GM12872 (cell line): ENCODE results near the gene KLHDC4.

Experiments used
- TF ChIP-seq, protein P1 (sequence below): IDR thresholded peaks from 3 replicates; pipeline ENCODE4 v1.5.1; 2011; ENCODE audit warnings: low read depth, mild to moderate bottlenecking, low read length, moderate library complexity; ENCODE audit not compliant: insufficient read depth

The KLHDC4 gene

DNA sequence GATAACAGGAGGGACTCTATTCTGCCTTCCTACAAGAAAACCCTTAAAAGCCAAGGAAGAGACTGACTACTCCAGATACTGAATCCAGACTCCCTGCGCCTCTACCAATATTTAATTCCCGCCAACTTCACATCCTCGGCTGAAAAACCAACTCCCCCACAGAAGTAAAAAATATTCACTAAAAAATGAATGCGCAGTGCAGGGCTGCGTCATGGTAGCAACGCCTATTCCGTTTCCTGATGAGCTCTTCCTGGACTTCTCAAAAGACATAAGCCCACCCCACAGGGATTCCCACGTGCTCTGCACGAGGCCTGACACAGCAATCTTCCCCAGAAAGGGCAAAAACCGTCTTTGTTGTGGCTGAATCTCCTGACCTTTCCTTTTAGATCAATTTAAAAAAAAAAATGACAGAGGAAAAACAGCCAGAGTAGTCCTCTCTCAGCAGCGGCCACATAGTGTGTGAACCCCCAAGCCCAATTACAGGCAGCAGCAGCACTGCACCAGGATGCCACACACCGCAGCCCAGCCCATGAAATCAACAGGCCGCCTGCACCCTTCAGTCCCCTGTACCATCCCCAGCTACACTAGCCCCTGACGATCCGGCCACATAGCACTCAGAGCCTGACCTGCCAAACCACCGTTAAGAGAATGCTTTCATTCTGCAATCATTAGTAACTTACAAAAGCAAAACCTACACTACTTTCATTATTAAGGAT lies 23.9 kb downstream of the KLHDC4 start:
- TF ChIP-seq, protein P1, sequence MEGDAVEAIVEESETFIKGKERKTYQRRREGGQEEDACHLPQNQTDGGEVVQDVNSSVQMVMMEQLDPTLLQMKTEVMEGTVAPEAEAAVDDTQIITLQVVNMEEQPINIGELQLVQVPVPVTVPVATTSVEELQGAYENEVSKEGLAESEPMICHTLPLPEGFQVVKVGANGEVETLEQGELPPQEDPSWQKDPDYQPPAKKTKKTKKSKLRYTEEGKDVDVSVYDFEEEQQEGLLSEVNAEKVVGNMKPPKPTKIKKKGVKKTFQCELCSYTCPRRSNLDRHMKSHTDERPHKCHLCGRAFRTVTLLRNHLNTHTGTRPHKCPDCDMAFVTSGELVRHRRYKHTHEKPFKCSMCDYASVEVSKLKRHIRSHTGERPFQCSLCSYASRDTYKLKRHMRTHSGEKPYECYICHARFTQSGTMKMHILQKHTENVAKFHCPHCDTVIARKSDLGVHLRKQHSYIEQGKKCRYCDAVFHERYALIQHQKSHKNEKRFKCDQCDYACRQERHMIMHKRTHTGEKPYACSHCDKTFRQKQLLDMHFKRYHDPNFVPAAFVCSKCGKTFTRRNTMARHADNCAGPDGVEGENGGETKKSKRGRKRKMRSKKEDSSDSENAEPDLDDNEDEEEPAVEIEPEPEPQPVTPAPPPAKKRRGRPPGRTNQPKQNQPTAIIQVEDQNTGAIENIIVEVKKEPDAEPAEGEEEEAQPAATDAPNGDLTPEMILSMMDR, result no peak

- TF ChIP-seq, protein P1, result no peak
These were observed 24.8 kb downstream of the KLHDC4 start for GRCh38 chr16:87740909-87741424.

GRCh38 chr16:87740441-87740840 lies 25.3 kb downstream of the KLHDC4 start:
- TF ChIP-seq, protein P1, result no peak

DNA sequence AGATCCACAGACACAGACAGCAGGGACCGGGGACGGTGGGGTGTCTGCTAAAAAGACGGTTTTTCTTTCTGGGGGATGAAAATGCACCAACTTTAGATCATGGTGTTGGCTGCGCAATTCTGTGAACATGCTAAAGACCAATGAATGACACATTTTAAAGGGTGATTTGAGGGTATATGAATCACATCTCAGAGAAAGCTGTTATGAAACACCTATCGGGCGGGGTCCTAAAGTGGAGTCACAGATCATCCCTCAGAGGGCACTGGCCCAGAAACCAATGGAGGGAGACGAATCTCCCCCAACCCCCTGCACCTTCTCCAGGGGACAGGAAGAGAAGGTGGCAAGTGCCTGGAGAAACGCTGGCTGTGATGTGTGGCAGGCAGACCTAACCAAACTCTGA lies 26.0 kb downstream of the KLHDC4 start:
- TF ChIP-seq, protein P1, result no peak

DNA sequence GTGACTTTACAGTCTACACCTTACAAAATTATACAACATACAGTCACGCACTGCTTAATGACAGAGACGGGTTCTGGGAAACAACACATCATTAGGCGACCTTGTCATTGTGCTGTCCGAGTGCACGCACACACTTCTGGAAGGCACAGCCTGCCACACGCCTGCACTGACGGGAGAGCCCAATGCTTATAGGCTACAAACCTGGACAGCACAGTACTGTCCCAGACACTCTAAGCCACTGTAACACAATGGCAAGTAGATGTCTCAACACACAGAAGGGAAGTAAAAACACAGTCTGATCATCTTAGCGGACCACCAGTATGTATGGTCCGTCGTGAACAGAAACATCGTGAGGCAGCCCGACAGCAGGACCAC lies 29.8 kb downstream of the KLHDC4 start:
- TF ChIP-seq, protein P1, result no peak

DNA sequence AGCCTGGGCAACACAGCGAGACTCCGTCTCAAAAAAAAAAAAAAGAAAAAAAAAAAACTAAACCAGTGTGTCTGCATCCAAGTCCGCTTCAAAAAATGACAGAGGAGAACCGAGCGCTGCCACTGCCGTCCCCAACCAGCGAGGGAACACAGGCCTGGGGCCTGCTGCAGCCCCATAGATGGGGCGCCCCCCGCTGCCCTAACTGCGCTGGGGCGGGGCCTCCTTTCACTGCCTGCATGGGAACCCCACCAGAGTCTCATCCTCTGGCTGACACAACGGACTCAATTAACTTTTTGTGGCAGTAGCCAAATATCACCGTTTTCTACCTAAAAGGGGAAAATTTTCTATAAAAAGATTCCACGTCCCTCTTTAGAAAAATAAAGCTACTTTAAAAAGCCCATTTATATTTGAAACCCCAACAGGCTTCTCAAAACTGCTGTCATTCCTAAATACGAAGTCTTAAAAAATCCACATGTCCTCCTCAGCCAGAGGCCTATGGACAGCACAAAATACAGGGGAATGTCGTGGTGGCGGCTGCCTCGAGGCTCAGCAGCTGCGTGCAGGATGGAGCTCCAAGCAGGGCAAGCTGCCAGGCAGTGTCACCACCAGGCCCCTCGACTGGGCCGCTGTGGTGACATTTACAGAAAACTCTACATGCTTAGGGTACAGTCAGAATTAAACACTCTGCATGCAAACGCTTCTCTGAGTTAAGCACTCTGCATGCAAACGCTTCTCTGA lies 30.3 kb downstream of the KLHDC4 start:
- TF ChIP-seq, protein P1, result no peak

GRCh38 chr16:87734644-87735043 lies 31.1 kb downstream of the KLHDC4 start:
- TF ChIP-seq, protein P1, result no peak
